HUES48 (cell line): Measurements from ENCODE around the gene MTA3.
"Not testable (repeated sequence)": the region's sequence is repeated elsewhere in the genome, so short reads cannot be mapped to it uniquely, and the experiment has no call there.

Source experiments
- H3K27ac ChIP-seq: one replicate; pipeline ENCODE4 v1.7.0; 2013; ENCODE audit warnings: low read depth, low read length, inconsistent platforms
- H3K27me3 ChIP-seq: 2 replicates; pipeline ENCODE4 v1.6.1; 2013; ENCODE audit warnings: mild to moderate bottlenecking, low read length; ENCODE audit not compliant: control insufficient read depth, insufficient read depth
- H3K36me3 ChIP-seq: 2 replicates; pipeline ENCODE4 v1.6.1; 2013; ENCODE audit warnings: low read length; ENCODE audit not compliant: control insufficient read depth, insufficient read depth
- H3K4me1 ChIP-seq: 2 replicates; pipeline ENCODE4 v1.6.1; 2013; ENCODE audit warnings: mild to moderate bottlenecking, low read length; ENCODE audit not compliant: control insufficient read depth, insufficient read depth
- H3K4me3 ChIP-seq: 2 replicates; pipeline ENCODE4 v1.5.1; 2013; ENCODE audit warnings: mild to moderate bottlenecking, low read depth, low read length
- H3K9ac ChIP-seq: 2 replicates; pipeline ENCODE4 v1.6.1; 2013; ENCODE audit warnings: mild to moderate bottlenecking, low read depth, low read length, moderate library complexity
- H3K9me3 ChIP-seq: 2 replicates; pipeline ENCODE4 v1.6.1; 2013; ENCODE audit warnings: low read length; ENCODE audit not compliant: control insufficient read depth, insufficient read depth

MTA3 gene

GRCh38 chr2:42567364-42567763 lies 1.1 kb upstream of the MTA3 start:
- Histone ChIP-seq H3K36me3 (peaks cover 23% of the 10 kb centered on the region), H3K27ac (peak overlapping the region; percentile 93), H3K4me1 (peaks cover 21% of the 10 kb centered on the region), H3K9ac (peak overlapping the region; percentile 32; the same call in 1 of the 2 replicates), H3K27me3 (no peaks in the 10 kb centered on the region), H3K9me3 (no peaks in the 10 kb centered on the region), H3K4me3 (peak overlapping the region; percentile 51)

GRCh38 chr2:42567806-42568400 lies 529 bp upstream of the MTA3 start:
- H3K27ac ChIP-seq, result peak overlapping the region; percentile 93
- peaks cover 29% of the 10 kb centered on the region for H3K36me3 ChIP-seq
- H3K27me3 ChIP-seq, result no peaks in the 10 kb centered on the region
- peak overlapping the region; percentile 51 for H3K4me3 ChIP-seq
- H3K9ac ChIP-seq, result peak overlapping the region; percentile 32; the same call in 1 of the 2 replicates
- peaks cover 21% of the 10 kb centered on the region for H3K4me1 ChIP-seq
- no peaks in the 10 kb centered on the region for H3K9me3 ChIP-seq

- H3K27ac ChIP-seq, result peak overlapping the region; percentile 93
Observed at GRCh38 chr2:42569116-42569711, 782 bp downstream of the MTA3 start.

GRCh38 chr2:42569883-42570282 lies 1.5 kb downstream of the MTA3 start:
- H3K4me3 ChIP-seq, result peak overlapping the region; percentile 89
- peaks cover 44% of the 10 kb centered on the region for H3K36me3 ChIP-seq
- no peaks in the 10 kb centered on the region for H3K27me3 ChIP-seq
- H3K9ac ChIP-seq, result peak overlapping the region; percentile 81
- peaks cover 21% of the 10 kb centered on the region for H3K4me1 ChIP-seq
- peak overlapping the region; percentile 93 for H3K27ac ChIP-seq
- no peaks in the 10 kb centered on the region for H3K9me3 ChIP-seq

More at GRCh38 chr2:42569116-42569711, 782 bp downstream of the MTA3 start:
- no peaks in the 10 kb centered on the region for H3K27me3 ChIP-seq
- H3K36me3 ChIP-seq, result peaks cover 37% of the 10 kb centered on the region
- H3K4me1 ChIP-seq, result peaks cover 21% of the 10 kb centered on the region
- H3K4me3 ChIP-seq, result peak overlapping the region; percentile 89
- H3K9me3 ChIP-seq, result no peaks in the 10 kb centered on the region
- H3K9ac ChIP-seq, result peak overlapping the region; percentile 81

GRCh38 chr2:42572297-42573081 lies 4.1 kb downstream of the MTA3 start:
- no peaks in the 10 kb centered on the region for H3K27me3 ChIP-seq
- no peak overlapping the region for H3K9ac ChIP-seq
- no peak overlapping the region for H3K4me3 ChIP-seq
- no peak overlapping the region for H3K27ac ChIP-seq
- peaks cover 69% of the 10 kb centered on the region for H3K36me3 ChIP-seq
- H3K9me3 ChIP-seq, result no peaks in the 10 kb centered on the region
- peaks cover 13% of the 10 kb centered on the region for H3K4me1 ChIP-seq

- peaks cover 76% of the 10 kb centered on the region for H3K36me3 ChIP-seq
- H3K27ac ChIP-seq, result no peak overlapping the region
- no peaks in the 10 kb centered on the region for H3K9me3 ChIP-seq
- H3K27me3 ChIP-seq, result no peaks in the 10 kb centered on the region
- peaks cover 6% of the 10 kb centered on the region for H3K4me1 ChIP-seq
- H3K4me3 ChIP-seq, result no peak overlapping the region
- no peak overlapping the region for H3K9ac ChIP-seq
Observed at GRCh38 chr2:42573256-42573655, 4.8 kb downstream of the MTA3 start.

- H3K9me3 ChIP-seq, result no peaks in the 10 kb centered on the region
- H3K4me3 ChIP-seq, result no peak overlapping the region
- H3K27me3 ChIP-seq, result no peaks in the 10 kb centered on the region
- peaks cover 92% of the 10 kb centered on the region for H3K36me3 ChIP-seq
- H3K4me1 ChIP-seq, result no peaks in the 10 kb centered on the region
- H3K9ac ChIP-seq, result no peak overlapping the region
- no peak overlapping the region for H3K27ac ChIP-seq
Observed at GRCh38 chr2:42575458-42576064, 7.1 kb downstream of the MTA3 start.

- H3K4me3 ChIP-seq, result no peak overlapping the region
- no peaks in the 10 kb centered on the region for H3K9me3 ChIP-seq
- H3K27me3 ChIP-seq, result no peaks in the 10 kb centered on the region
- peaks cover 94% of the 10 kb centered on the region for H3K36me3 ChIP-seq
- no peak overlapping the region for H3K9ac ChIP-seq
- H3K4me1 ChIP-seq, result no peaks in the 10 kb centered on the region
- H3K27ac ChIP-seq, result no peak overlapping the region
Observed at GRCh38 chr2:42578621-42579020, 10.2 kb downstream of the MTA3 start.

GRCh38 chr2:42581257-42581656 lies 12.8 kb downstream of the MTA3 start:
- Histone ChIP-seq H3K4me1 (no peaks in the 10 kb centered on the region), H3K36me3 (peaks cover 94% of the 10 kb centered on the region), H3K27me3 (no peaks in the 10 kb centered on the region), H3K4me3 (no peak overlapping the region), H3K9ac (no peak overlapping the region), H3K9me3 (no peaks in the 10 kb centered on the region), H3K27ac (no peak overlapping the region)

GRCh38 chr2:42584628-42585027 lies 16.2 kb downstream of the MTA3 start:
- not testable (repeated sequence) for H3K4me1 ChIP-seq, H3K9me3 ChIP-seq, H3K9ac ChIP-seq, H3K27me3 ChIP-seq, H3K4me3 ChIP-seq, H3K27ac ChIP-seq
- H3K36me3 ChIP-seq, result peaks cover 87% of the 10 kb centered on the region
